H9 (cell line): ENCODE results near the gene MKRN2. TPM values are rescaled to one million over a fixed set of nuclear protein-coding genes. Genes with fewer than 3 reads are reported as not detected.

ENCODE experiments used
- DNase-seq: peaks from one replicate; pipeline ENCODE4 v3.0.0-alpha.2; 2017
- H2AFZ ChIP-seq: one replicate; pipeline ENCODE4 v1.6.1; 2013; ENCODE audit warnings: mild to moderate bottlenecking, low read length, control low read depth, moderate library complexity
- H2AK5ac ChIP-seq: 2 replicates; pipeline ENCODE4 v1.6.1; 2013; ENCODE audit warnings: low read length, control low read depth, mixed read lengths; ENCODE audit not compliant: insufficient read length
- H2BK120ac ChIP-seq: one replicate; pipeline ENCODE4 v1.6.1; 2013; ENCODE audit warnings: low read depth, mild to moderate bottlenecking, low read length, control low read depth, inconsistent platforms; ENCODE audit not compliant: poor library complexity, severe bottlenecking
- H2BK12ac ChIP-seq: 2 replicates; pipeline ENCODE4 v1.6.1; 2013; ENCODE audit warnings: low read length, control low read depth, mixed read lengths, low read depth; ENCODE audit not compliant: insufficient read length
- H2BK15ac ChIP-seq: 2 replicates; pipeline ENCODE4 v1.6.1; 2013; ENCODE audit warnings: low read depth, low read length, control low read depth
- H2BK20ac ChIP-seq: one replicate; pipeline ENCODE4 v1.6.1; 2013; ENCODE audit warnings: low read depth, mild to moderate bottlenecking, low read length, control low read depth, inconsistent platforms; ENCODE audit not compliant: poor library complexity, severe bottlenecking
- H2BK5ac ChIP-seq: 2 replicates; pipeline ENCODE4 v1.6.1; 2013; ENCODE audit warnings: low read length, control low read depth, mixed read lengths; ENCODE audit not compliant: insufficient read length
- H3K14ac ChIP-seq: 2 replicates; pipeline ENCODE4 v1.6.1; 2013; ENCODE audit warnings: low read length, control low read depth; ENCODE audit not compliant: insufficient read depth
- H3K18ac ChIP-seq: 2 replicates; pipeline ENCODE4 v1.6.1; 2013; ENCODE audit warnings: low read depth, mild to moderate bottlenecking, mixed read lengths, low read length, control low read depth; ENCODE audit not compliant: insufficient read length
- H3K23ac ChIP-seq: 2 replicates; pipeline ENCODE4 v1.6.1; 2013; ENCODE audit warnings: low read length, control low read depth, mixed read lengths, low read depth; ENCODE audit not compliant: insufficient read length
- H3K23me2 ChIP-seq: 2 replicates; pipeline ENCODE4 v1.6.1; 2013; ENCODE audit warnings: low read depth, mild to moderate bottlenecking, mixed read lengths, low read length, control low read depth; ENCODE audit not compliant: insufficient read length, poor library complexity, severe bottlenecking
- H3K27ac ChIP-seq: 2 replicates; pipeline ENCODE4 v1.5.1; 2013; ENCODE audit warnings: low read length, control low read depth, mixed read lengths, low read depth; ENCODE audit not compliant: insufficient read length
- H3K27me3 ChIP-seq: 2 replicates; pipeline ENCODE4 v1.6.1; 2013; ENCODE audit warnings: low read length, control low read depth, inconsistent platforms; ENCODE audit not compliant: insufficient read depth
- H3K4ac ChIP-seq: 2 replicates; pipeline ENCODE4 v1.6.1; 2013; ENCODE audit warnings: low read depth, mild to moderate bottlenecking, control low read depth, inconsistent platforms, low read length, moderate library complexity
- H3K4me1 ChIP-seq: 2 replicates; pipeline ENCODE4 v1.6.1; 2013; ENCODE audit warnings: low read length, control low read depth, inconsistent platforms; ENCODE audit not compliant: insufficient read depth
- H3K4me2 ChIP-seq: 2 replicates; pipeline ENCODE4 v1.6.1; 2013; ENCODE audit warnings: low read length, control low read depth, mixed read lengths; ENCODE audit not compliant: insufficient read length, insufficient read depth
- H3K56ac ChIP-seq: 2 replicates; pipeline ENCODE4 v1.6.1; 2013; ENCODE audit warnings: low read depth, mild to moderate bottlenecking, mixed read lengths, low read length, control low read depth; ENCODE audit not compliant: insufficient read length
- H3K79me1 ChIP-seq: 2 replicates; pipeline ENCODE4 v1.6.1; 2013; ENCODE audit warnings: low read depth, mild to moderate bottlenecking, moderate library complexity, low read length, control low read depth, inconsistent platforms; ENCODE audit not compliant: insufficient read depth, poor library complexity, severe bottlenecking
- H3K79me2 ChIP-seq: 2 replicates; pipeline ENCODE4 v1.6.1; 2013; ENCODE audit warnings: low read length, control low read depth, inconsistent platforms; ENCODE audit not compliant: insufficient read depth
- H3K9ac ChIP-seq: 2 replicates; pipeline ENCODE4 v1.6.1; 2013; ENCODE audit warnings: low read length, control low read depth, mixed read lengths; ENCODE audit not compliant: insufficient read length; ENCODE audit errors: extremely low read depth
- H3K9me3 ChIP-seq: one replicate; pipeline ENCODE4 v1.6.1; 2013; ENCODE audit warnings: low read depth, low read length, inconsistent platforms; ENCODE audit not compliant: control insufficient read depth
- H3T11ph ChIP-seq: one replicate; pipeline ENCODE4 v1.6.1; 2013; ENCODE audit warnings: mild to moderate bottlenecking, low read length, control low read depth, inconsistent platforms
- H4K20me1 ChIP-seq: one replicate; pipeline ENCODE4 v1.6.1; 2013; ENCODE audit not compliant: control insufficient read depth, insufficient read length, insufficient read depth
- H4K5ac ChIP-seq: 2 replicates; pipeline ENCODE4 v1.6.1; 2013; ENCODE audit warnings: low read depth, mild to moderate bottlenecking, mixed read lengths, low read length, control low read depth; ENCODE audit not compliant: insufficient read length
- H4K8ac ChIP-seq: replicated peaks from 2 replicates; pipeline ENCODE4 v1.6.1; 2013; ENCODE audit warnings: low read length, control low read depth, mixed read lengths, low read depth; ENCODE audit not compliant: insufficient read length
- H4K91ac ChIP-seq: 2 replicates; pipeline ENCODE4 v1.6.1; 2013; ENCODE audit warnings: low read depth, mild to moderate bottlenecking, moderate library complexity, mixed read lengths, low read length, control low read depth; ENCODE audit not compliant: insufficient read length
- H3K27ac Mint-ChIP-seq, 3 experiments: 2 replicates in 2 of 3; 3 replicates in 1 of 3; pipeline ENCODE4 v1.8.0; 2020 to 2021; ENCODE audit warnings: mixed read lengths in 3 of 3, mild to moderate bottlenecking in 1 of 3, moderate library complexity in 1 of 3
- H3K27me3 Mint-ChIP-seq: 2 replicates; pipeline ENCODE4 v1.8.0; 2021; ENCODE audit warnings: low read depth, mild to moderate bottlenecking, moderate library complexity, mixed read lengths
- H3K36me3 Mint-ChIP-seq, 3 experiments: 2 replicates in 2 of 3; 3 replicates in 1 of 3; pipeline ENCODE4 v1.8.0; 2020 to 2021; ENCODE audit warnings: low read depth in 3 of 3, mixed read lengths in 3 of 3; ENCODE audit not compliant: insufficient read depth in 1 of 3
- H3K4me1 Mint-ChIP-seq, 2 experiments: 2 replicates each; pipeline ENCODE4 v1.8.0; 2020; ENCODE audit warnings: mixed read lengths in 2 of 2
- H3K4me3 Mint-ChIP-seq, 2 experiments: 2 replicates in 1 of 2; 3 replicates in 1 of 2; pipeline ENCODE4 v1.8.0; 2020 to 2021; ENCODE audit warnings: mild to moderate bottlenecking in 2 of 2, mixed read lengths in 2 of 2, moderate library complexity in 1 of 2
- H3K9me3 Mint-ChIP-seq, 2 experiments: 2 replicates in 1 of 2; 3 replicates in 1 of 2; pipeline ENCODE4 v1.8.0; 2020; ENCODE audit warnings: mild to moderate bottlenecking in 2 of 2, mixed read lengths in 2 of 2, moderate library complexity in 1 of 2
- WGBS: extraction: QIAGEN DNeasy Blood & Tissue Kit; methylation state at CpG from one replicate; pipeline ENCODE4 v1.1.7; 2013; ENCODE audit warnings: missing lambda C conversion rate, low lambda C conversion rate, mixed read lengths; ENCODE audit not compliant: insufficient read length; ENCODE audit errors: extremely low coverage; 5-methylcytosine and 5-hydroxymethylcytosine counted together
- total RNA-seq: library from RNA; stranded (reverse); gene quantifications from 2 replicates; pipeline ENCODE4 v1.2.1, GENCODE V29; 2021
- TF ChIP-seq, protein P1 (sequence below): fragments of 200-600 bp; sonication (generic); conservative IDR thresholded peaks from 3 replicates; pipeline ENCODE4 v1.8.0; 2021; ENCODE audit warnings: antibody characterized with exemption, mild to moderate bottlenecking

The MKRN2 gene
- total RNA-seq, 1 experiment from 2014 or later = 18.1 TPM

DNA sequence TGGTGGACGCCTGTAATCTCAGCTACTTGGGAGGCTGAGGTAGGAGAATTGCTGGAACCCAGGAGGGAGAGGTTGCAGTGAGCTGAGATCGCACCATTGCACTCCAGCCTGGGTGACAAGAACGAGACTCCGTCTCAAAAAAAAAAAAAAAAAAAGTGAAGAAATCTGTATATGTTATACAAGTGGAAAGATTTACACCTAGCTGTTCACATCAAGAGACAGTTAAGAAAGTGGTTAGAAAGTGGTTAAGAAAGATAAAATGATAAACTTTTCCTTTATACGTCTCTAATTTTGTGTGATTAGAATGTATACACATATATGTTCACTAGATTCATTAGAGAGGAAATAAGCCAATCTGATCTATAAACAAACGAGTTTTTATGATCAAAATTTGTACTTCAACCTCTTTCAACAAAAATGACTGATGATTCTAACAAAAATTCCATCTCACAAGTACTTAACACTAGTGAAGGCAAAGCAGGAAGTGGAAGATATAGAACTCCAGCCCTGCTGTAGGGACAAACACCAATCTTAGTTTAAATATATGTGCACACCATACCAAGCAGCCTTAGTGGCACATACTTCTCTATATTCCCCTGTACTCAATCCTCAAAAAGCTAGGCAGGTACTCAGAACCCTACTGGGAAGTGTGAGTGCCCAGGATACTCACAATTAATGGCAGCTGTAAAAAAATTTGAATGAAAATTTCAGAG is 55.8 kb downstream of the MKRN2 start:
- H3K4ac ChIP-seq = no peak overlapping the region
- no peak overlapping the region for H3K14ac ChIP-seq
- H3K79me1 ChIP-seq = no peaks in the 10 kb centered on the region
- no peak overlapping the region for H3K18ac ChIP-seq
- no peak overlapping the region for H3K56ac ChIP-seq
- DNase-seq = no peak
- H3K23ac ChIP-seq = no peak overlapping the region
- H3K4me2 ChIP-seq = no peak overlapping the region
- H2BK5ac ChIP-seq = no peak overlapping the region
- no peak overlapping the region for H4K5ac ChIP-seq
- H3K27ac ChIP-seq = no peak overlapping the region
- no CpG with 5 or more reads among the region's 6 CpGs for WGBS
- no peaks in the 10 kb centered on the region for H3K27me3 ChIP-seq
- no peak overlapping the region for H3K27ac Mint-ChIP-seq
- no peak overlapping the region for H3T11ph ChIP-seq
- no peak overlapping the region for H3K9ac ChIP-seq
- H3K23me2 ChIP-seq = no peaks in the 10 kb centered on the region
- H3K9me3 ChIP-seq = no peaks in the 10 kb centered on the region
- TF ChIP-seq, protein P1, sequence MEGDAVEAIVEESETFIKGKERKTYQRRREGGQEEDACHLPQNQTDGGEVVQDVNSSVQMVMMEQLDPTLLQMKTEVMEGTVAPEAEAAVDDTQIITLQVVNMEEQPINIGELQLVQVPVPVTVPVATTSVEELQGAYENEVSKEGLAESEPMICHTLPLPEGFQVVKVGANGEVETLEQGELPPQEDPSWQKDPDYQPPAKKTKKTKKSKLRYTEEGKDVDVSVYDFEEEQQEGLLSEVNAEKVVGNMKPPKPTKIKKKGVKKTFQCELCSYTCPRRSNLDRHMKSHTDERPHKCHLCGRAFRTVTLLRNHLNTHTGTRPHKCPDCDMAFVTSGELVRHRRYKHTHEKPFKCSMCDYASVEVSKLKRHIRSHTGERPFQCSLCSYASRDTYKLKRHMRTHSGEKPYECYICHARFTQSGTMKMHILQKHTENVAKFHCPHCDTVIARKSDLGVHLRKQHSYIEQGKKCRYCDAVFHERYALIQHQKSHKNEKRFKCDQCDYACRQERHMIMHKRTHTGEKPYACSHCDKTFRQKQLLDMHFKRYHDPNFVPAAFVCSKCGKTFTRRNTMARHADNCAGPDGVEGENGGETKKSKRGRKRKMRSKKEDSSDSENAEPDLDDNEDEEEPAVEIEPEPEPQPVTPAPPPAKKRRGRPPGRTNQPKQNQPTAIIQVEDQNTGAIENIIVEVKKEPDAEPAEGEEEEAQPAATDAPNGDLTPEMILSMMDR = no peak
- no peak overlapping the region for H4K8ac ChIP-seq
- H3K36me3 Mint-ChIP-seq = peaks cover 9 to 54% (median 35%) of the 10 kb centered on the region in 3 experiments; a peak in 6 of 7 replicates
- H4K20me1 ChIP-seq = no peaks in the 10 kb centered on the region
- no peaks in the 10 kb centered on the region for H3K27me3 Mint-ChIP-seq
- H3K4me1 Mint-ChIP-seq = peaks cover 10 to 14% of the 10 kb centered on the region in 2 experiments
- no peak overlapping the region for H2BK20ac ChIP-seq
- H4K91ac ChIP-seq = no peak overlapping the region
- H2BK12ac ChIP-seq = no peak overlapping the region
- no peak overlapping the region for H3K4me3 Mint-ChIP-seq
- no peak overlapping the region for H2BK120ac ChIP-seq
- no peaks in the 10 kb centered on the region for H3K9me3 Mint-ChIP-seq
- H3K79me2 ChIP-seq = peaks cover 2% of the 10 kb centered on the region; the same call in 1 of the 2 replicates
- H2AFZ ChIP-seq = no peak overlapping the region
- H3K4me1 ChIP-seq = no peaks in the 10 kb centered on the region; the same call in 1 of the 2 replicates
- no peak overlapping the region for H2BK15ac ChIP-seq
- no peak overlapping the region for H2AK5ac ChIP-seq
